ENCODE data around the gene ZNF716. TPM values are rescaled to one million over a fixed set of nuclear protein-coding genes. Genes with fewer than 3 reads are reported as not detected.
"Not testable (repeated sequence)": the region's sequence is repeated elsewhere in the genome, so short reads cannot be mapped to it uniquely, and the experiment has no call there.

The ZNF716 gene
- not detected for total RNA-seq

DNA sequence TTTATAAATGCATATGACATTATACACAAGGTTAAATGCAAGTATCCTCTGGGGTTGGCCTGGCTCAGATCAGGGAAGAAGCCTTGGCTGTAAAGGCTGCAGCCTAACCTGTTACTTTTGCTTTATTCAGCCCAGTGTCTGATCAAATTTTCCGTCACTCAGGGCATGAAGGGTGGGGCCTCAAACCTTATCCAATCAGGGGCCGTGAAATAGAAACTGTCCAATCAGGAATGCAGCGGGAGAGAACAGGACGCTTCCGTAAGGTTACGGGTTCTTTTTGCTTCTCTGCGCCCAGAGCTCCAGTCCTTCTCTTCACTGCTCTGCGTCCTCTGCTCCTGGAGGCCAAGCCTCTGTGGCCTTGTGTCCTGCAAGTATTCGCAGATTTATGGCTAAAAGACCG, at the start of gene ZNF716:
ZNF716 (plus strand) TSS at position 274 of the 400 bp plus-strand sequence; CDS start at position 386, 112 bp downstream.
- H3K4me1 ChIP-seq (ENCODE audit: insufficient read depth, low read length), result no peaks in the 10 kb centered on the region
- no peaks in the 10 kb centered on the region for H3K27me3 ChIP-seq (ENCODE audit: insufficient read depth, low read length)
- no peaks in the 10 kb centered on the region for H3K9me3 ChIP-seq (ENCODE audit: low read depth, low read length)
- no peak within 1 kb of the TSS for H3K4me3 ChIP-seq (ENCODE audit: low read length)

DNA sequence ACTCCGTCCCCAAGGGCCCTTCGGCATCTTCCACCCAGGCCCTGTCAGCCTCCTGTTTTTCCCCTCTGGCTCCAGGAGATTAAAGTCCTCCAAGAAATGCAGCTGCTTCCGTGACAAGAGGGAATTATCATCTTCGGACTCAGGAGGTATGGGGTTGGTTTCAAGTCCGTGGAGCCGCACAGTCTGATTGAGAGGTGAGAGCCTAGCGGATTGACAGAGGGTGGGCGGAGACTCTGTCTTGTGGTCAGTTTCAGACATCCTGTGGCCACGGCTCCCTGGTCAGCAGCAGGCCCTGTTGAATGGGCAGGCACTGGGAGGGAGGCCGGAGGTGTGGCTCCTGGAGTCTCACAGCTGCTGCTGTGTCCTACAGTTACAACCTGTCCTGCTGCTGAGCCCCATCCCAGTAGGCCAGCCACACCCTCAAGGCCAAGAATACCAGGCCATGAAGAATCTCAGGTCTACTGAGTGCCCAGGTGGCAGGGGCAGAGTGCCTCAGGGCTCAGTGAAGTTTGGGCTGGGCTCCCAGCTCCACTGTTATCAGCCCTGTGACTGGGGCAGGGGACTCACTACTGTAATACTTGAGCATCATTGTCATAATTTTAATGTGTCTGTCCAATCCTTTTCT, 49.3 kb upstream of the ZNF716 start:
- no peaks in the 10 kb centered on the region for H3K4me1 ChIP-seq (ENCODE audit: insufficient read depth, low read length)
- H3K9me3 ChIP-seq (ENCODE audit: low read depth, low read length), result no peaks in the 10 kb centered on the region
- no peaks in the 10 kb centered on the region for H3K27me3 ChIP-seq (ENCODE audit: insufficient read depth, low read length)
- H3K4me3 ChIP-seq (ENCODE audit: low read length), result no peak overlapping the region

DNA sequence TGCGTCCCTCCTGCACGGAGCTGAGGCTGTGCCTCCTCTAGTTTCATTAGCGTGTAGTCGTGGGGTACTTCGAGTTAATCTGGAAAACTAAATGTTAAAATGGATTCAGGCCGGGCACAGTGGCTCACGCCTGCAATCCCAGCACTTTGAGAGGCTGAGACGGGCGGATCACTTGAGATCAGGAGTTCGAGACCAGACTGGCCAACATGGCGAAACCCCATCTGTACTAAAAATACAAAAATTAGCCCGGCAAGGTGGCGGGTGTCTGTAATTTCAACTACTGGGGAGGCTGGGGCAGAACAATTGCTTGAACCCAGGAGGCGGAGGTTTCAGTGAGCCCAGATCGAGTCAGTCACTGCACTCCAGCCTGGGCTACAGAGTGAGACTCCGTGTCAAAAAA, 46.9 kb upstream of the ZNF716 start:
- H3K4me1 ChIP-seq (ENCODE audit: insufficient read depth, low read length); H3K4me3 ChIP-seq (ENCODE audit: low read length); H3K27me3 ChIP-seq (ENCODE audit: insufficient read depth, low read length); H3K9me3 ChIP-seq (ENCODE audit: low read depth, low read length): not testable (repeated sequence)

DNA sequence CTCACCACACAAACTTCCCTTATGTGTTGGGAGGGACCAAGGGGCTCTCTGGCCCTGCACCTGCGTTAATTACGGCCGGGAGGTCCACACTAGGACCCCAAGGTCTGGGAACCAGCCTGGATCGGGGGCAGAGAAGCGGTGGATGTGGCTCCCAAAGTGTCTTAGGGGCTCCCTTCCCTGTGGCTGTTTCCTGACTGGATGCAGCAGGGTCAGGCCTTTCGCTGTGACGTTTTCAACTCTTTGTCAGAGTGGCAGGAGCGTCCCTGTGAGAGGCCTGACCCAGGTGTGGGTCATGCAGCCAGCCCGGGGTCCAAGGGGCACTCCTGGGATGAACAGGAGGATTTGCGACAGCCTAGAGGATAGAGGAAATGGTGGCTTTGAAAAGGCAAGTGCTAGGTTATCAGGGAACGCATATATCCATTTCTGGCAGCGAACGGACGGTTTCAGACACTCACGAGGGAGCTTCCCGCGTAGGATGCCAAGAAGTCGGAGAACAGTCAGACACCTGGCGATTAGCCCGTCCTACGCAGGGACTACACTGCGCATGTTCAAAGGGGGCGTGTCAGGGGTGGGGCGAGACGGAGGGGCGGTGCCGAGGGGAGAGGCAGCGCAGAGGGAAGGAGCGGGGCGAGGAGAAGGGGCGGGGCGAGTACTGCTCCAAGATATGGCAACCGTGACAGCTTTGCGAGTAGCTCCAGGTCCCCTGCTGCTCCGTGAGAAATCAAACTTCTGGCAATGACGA, 46.2 kb upstream of the ZNF716 start:
- Histone ChIP-seq H3K27me3 (ENCODE audit: insufficient read depth, low read length) (no peaks in the 10 kb centered on the region), H3K4me3 (ENCODE audit: low read length) (no peak overlapping the region), H3K9me3 (ENCODE audit: low read depth, low read length) (no peaks in the 10 kb centered on the region), H3K4me1 (ENCODE audit: insufficient read depth, low read length) (no peaks in the 10 kb centered on the region)

DNA sequence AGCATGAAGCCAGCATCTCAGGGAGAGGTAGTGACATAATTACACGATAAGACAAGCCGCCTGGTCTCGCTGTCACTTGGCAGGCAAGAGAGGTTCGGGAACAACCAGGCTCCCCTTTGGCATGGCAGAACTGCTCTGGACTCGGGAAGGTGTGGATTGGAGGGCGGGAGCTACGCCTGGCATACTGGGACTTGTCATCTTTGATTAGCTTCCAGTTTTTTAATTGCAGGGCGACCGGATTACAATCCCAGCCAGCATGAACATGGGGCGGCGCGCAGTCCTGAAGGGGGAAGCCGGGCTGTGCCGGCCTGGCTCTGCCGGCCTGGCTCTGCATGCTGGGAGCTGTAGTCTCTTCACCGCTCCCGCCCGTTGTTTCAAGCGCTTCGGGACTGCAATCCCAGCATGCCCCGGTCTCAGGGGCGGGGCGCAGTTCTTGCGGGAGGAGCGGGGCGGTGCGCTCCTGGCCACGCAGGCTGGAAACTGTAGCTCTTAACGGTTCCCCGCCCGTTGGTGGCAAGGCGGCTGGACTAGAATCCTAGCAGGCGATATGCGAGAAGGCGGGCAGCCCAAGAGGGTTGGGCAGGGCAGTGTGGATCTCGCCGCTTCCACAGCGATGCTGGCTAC, 45.5 kb upstream of the ZNF716 start:
- no peaks in the 10 kb centered on the region for H3K9me3 ChIP-seq (ENCODE audit: low read depth, low read length)
- H3K4me1 ChIP-seq (ENCODE audit: insufficient read depth, low read length), result no peaks in the 10 kb centered on the region
- no peaks in the 10 kb centered on the region for H3K27me3 ChIP-seq (ENCODE audit: insufficient read depth, low read length)
- no peak overlapping the region for H3K4me3 ChIP-seq (ENCODE audit: low read length)

DNA sequence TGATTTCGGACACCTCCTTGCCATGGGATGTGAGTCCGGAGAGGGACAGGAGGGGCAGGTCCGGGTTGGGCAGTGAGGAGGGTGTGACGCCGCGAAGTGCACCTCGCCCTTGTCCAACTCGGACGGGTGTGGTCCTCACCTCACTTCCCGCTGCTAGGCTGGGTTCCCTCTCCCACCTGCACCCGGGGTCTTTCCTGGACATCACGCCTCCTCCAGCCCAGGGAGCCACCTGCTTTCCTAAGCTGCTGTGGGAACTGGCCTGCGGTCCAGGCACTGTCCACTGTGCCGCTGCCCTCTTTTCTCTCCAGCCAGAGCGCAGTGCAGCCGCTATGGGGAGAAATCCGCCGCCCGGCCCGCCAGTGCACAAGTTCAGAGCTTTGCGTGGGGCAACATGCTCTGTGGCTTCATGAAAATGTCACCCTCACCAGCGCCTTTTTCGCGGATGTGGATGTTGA, 45.0 kb upstream of the ZNF716 start:
- Histone ChIP-seq H3K27me3 (ENCODE audit: insufficient read depth, low read length) (no peaks in the 10 kb centered on the region), H3K4me1 (ENCODE audit: insufficient read depth, low read length) (no peaks in the 10 kb centered on the region), H3K9me3 (ENCODE audit: low read depth, low read length) (no peaks in the 10 kb centered on the region), H3K4me3 (ENCODE audit: low read length) (no peak overlapping the region)

DNA sequence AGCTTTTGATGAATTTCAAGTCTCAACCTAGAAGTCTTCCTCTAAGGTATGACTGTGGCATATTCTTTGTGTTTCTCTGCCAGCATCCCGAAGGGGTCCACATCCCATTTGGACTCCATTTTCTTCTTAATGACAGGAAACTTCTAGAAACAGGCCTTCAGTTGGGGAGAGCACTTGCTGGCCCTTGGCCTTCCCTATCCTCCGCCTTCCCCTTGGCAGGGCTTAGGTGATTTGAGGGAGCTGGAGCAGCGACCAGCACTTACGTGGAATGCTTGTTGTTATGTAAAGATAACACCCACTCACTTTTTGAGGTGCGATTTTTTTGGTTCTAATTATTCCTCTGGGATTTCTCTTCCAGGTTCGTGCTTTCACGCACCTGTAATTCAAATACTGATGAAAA, 42.9 kb upstream of the ZNF716 start:
- Histone ChIP-seq H3K9me3 (ENCODE audit: low read depth, low read length) (no peaks in the 10 kb centered on the region), H3K4me3 (ENCODE audit: low read length) (no peak overlapping the region), H3K4me1 (ENCODE audit: insufficient read depth, low read length) (no peaks in the 10 kb centered on the region), H3K27me3 (ENCODE audit: insufficient read depth, low read length) (no peaks in the 10 kb centered on the region)

DNA sequence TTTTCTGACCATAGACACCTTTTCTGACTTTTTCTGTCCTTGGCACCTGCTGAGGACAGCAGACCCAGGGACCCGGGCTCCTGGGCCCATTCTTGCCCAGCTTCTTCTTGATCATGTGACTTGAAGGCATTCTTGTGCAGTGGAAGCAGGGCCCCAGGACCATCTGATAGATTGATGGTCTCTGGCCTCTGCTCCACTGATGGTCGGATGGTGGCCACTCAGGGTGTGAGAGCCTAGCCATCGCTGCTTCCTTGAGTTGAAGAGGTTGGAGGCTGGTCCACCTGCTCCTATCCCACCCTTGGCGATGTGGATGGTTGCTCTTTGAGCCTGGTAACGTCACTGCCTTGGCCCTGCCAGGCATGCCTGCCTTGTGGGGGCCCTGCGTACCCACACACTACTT, 37.8 kb upstream of the ZNF716 start:
- no peaks in the 10 kb centered on the region for H3K9me3 ChIP-seq (ENCODE audit: low read depth, low read length)
- H3K4me1 ChIP-seq (ENCODE audit: insufficient read depth, low read length), result no peaks in the 10 kb centered on the region
- no peaks in the 10 kb centered on the region for H3K27me3 ChIP-seq (ENCODE audit: insufficient read depth, low read length)
- H3K4me3 ChIP-seq (ENCODE audit: low read length), result no peak overlapping the region

DNA sequence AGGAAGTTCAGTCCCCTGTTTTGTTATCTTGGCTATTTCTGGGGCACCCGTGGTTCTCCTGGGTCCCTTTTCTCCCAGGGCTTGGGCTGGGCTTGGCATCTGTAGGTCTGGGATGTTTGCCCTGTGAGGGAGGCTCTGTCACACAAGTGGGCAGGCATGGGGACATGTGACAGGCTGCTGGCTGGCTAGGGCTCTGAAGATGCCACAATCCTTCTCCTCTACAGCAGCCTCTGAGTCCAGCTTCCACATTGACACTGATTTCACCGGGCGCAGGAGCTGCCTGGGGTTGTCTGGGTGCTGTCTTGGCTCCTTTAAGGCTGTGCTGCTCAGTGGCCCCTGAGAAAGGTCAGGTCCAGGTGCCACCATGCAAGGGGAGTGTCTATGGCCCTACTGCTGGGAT, 37.4 kb upstream of the ZNF716 start:
- H3K27me3 ChIP-seq (ENCODE audit: insufficient read depth, low read length), result no peaks in the 10 kb centered on the region
- H3K4me1 ChIP-seq (ENCODE audit: insufficient read depth, low read length), result no peaks in the 10 kb centered on the region
- H3K4me3 ChIP-seq (ENCODE audit: low read length), result no peak overlapping the region
- H3K9me3 ChIP-seq (ENCODE audit: low read depth, low read length), result no peaks in the 10 kb centered on the region

DNA sequence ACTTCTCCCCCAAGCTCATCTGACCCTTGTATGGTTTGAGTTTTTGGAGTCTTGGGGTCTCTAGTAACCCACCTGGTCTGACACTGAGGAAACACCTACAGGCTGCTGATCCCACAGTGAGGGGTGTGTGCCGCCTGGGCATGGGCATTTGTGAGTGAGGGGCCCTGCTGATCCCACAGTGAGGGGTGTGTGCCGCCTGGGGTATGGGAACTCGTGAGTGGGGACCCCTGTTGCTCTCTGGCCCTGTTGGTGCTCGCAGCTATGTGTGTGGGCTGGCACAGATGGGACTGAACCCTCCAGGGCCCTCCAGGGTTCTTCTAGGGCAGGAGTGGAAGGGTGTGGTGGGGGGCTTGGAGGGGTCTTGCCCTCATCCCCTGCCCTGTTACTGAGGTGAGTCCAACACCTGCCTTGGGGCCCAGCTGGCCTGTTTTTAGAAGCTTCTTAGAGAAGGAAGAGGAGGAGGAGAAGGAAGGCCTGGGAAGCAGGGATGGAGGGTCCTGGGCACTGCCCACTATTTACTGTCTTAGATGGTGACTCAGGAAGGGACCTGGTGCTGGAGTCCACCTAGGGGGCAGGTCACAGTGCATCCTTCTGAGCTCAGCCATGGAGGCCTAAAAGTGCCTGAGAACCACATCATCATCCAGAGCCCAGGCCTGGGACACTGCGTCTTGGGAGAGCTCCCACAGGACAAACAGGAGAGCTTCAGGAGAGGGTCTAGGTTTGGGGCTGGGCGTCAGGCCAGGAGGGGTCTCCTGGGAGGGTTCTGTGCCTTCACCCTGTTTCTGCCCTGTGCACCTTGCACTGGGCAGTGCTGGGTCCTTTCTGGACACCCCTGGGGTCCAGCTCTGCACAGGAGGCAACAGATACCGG, 36.2 kb upstream of the ZNF716 start:
- Histone ChIP-seq H3K27me3 (ENCODE audit: insufficient read depth, low read length) (no peaks in the 10 kb centered on the region), H3K9me3 (ENCODE audit: low read depth, low read length) (no peaks in the 10 kb centered on the region), H3K4me3 (ENCODE audit: low read length) (no peak overlapping the region), H3K4me1 (ENCODE audit: insufficient read depth, low read length) (no peaks in the 10 kb centered on the region)

DNA sequence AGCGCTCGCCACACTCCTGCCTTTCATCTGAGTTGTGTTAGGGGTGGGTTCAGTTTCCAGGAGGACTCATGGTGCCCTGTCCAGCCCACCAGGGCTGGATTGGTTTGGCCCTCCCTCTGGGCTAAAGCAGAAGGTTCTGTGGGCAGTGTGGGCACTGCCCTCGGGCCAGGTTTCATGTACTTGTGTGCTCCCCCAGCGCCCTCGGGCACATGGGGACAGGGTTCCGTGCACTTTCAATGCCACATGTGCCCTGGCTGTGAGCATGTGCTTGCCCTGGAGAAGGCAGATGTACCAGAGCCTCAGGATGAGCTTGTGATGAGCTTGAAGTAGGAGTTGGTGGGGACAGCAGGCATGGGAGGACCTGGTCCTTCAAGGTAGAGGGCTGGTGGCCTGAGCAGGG, 35.6 kb upstream of the ZNF716 start:
- H3K4me3 ChIP-seq (ENCODE audit: low read length), result no peak overlapping the region
- no peaks in the 10 kb centered on the region for H3K4me1 ChIP-seq (ENCODE audit: insufficient read depth, low read length)
- H3K27me3 ChIP-seq (ENCODE audit: insufficient read depth, low read length), result no peaks in the 10 kb centered on the region
- H3K9me3 ChIP-seq (ENCODE audit: low read depth, low read length), result no peaks in the 10 kb centered on the region

DNA sequence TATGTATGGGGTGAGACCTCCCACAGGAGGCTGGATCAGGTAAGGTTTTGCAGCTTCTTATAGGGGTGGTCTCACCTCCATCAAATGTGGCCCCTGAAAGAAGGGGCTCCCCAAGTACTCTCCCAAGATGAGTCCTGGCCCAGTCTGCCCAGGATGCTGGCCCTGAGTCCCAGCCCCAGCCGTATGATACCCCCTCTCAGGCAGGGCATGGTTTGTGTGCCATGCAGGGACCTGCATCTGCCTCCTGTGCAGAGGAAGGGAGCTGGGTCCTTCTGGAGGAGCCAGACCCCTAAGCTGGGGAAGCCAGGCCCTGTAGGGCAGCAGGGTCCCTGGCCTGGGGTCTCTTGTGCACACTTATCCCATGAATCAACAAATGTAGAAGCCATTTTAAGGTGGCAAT, 35.1 kb upstream of the ZNF716 start:
- Histone ChIP-seq H3K4me1 (ENCODE audit: insufficient read depth, low read length) (no peaks in the 10 kb centered on the region), H3K27me3 (ENCODE audit: insufficient read depth, low read length) (no peaks in the 10 kb centered on the region), H3K4me3 (ENCODE audit: low read length) (no peak overlapping the region), H3K9me3 (ENCODE audit: low read depth, low read length) (no peaks in the 10 kb centered on the region)

DNA sequence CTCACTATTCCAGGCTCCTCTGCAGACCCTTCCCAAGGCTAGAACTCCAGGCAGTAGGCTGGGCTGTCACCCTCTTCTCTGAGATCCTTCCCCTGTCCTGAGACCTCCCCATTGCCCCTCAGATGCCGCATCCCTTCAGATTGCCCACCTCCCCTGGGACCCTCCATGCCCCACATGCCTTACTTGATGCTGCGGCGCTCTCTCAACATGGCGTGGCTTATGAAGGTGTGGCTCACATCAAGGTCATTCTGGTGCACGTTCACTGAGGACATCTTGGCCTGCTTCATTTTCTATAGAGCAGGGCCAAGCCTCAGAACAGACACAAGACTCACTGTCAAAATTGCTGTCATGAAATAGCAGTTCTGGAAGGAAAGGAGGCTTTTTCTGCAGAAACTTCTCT, 34.7 kb upstream of the ZNF716 start:
- Histone ChIP-seq H3K9me3 (ENCODE audit: low read depth, low read length) (no peaks in the 10 kb centered on the region), H3K4me3 (ENCODE audit: low read length) (no peak overlapping the region), H3K27me3 (ENCODE audit: insufficient read depth, low read length) (no peaks in the 10 kb centered on the region), H3K4me1 (ENCODE audit: insufficient read depth, low read length) (no peaks in the 10 kb centered on the region)

DNA sequence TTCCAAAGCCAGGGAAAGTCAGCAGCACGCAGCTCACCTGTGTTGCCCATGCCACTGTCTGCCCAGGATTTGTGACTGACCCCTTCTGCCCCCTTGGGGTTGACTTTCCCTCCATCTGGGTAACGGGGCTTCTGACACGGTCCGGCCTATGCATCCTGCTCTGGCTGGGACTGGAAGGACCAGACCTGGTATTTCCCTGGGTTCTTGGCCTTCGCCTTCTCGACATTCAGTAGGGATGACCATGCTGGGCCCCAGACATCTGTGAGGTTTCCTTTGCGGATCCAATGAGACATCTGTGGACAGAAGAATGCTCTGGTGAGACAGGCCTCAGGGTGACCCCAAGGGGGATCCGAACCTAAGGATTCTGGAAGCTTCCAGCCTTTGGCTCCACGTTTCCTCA, 34.2 kb upstream of the ZNF716 start:
- no peak overlapping the region for H3K4me3 ChIP-seq (ENCODE audit: low read length)
- H3K27me3 ChIP-seq (ENCODE audit: insufficient read depth, low read length), result no peaks in the 10 kb centered on the region
- no peaks in the 10 kb centered on the region for H3K4me1 ChIP-seq (ENCODE audit: insufficient read depth, low read length)
- H3K9me3 ChIP-seq (ENCODE audit: low read depth, low read length), result no peaks in the 10 kb centered on the region

Measured in mononuclear cell (primary cell).